NCI-H748 (cell line): ENCODE results near the gene PODN.

ENCODE experiments used
- DNase-seq: peaks from one replicate; lab custom pipeline; 2025; ENCODE audit not compliant: unreplicated experiment; lab: John Stamatoyannopoulos, UW

Gene PODN

GRCh38 chr1:53061859-53062707 is at the start of gene PODN:
Gene PODN (plus strand): TSS chr1:53062213. CDS start chr1:53069856, 7,643 bp downstream.
- peak; percentile 39 for DNase-seq

GRCh38 chr1:53014791-53015507 is 47.1 kb upstream of the PODN start:
- peak; percentile 94 for DNase-seq

GRCh38 chr1:53015508-53015860 is 46.5 kb upstream of the PODN start:
- DNase-seq = peak; percentile 19

GRCh38 chr1:53016705-53017104 is 45.3 kb upstream of the PODN start:
- DNase-seq = no peak

- DNase-seq = no peak
Observed at GRCh38 chr1:53020588-53020987, 41.4 kb upstream of the PODN start.

- no peak for DNase-seq
Observed at GRCh38 chr1:53022179-53022578, 39.8 kb upstream of the PODN start.

- no peak for DNase-seq
Observed at GRCh38 chr1:53023546-53023945, 38.5 kb upstream of the PODN start.

- DNase-seq = no peak
Observed at GRCh38 chr1:53024117-53024516, 37.9 kb upstream of the PODN start.

- DNase-seq = no peak
Observed at GRCh38 chr1:53025034-53025768, 36.8 kb upstream of the PODN start.

GRCh38 chr1:53025769-53026112 is 36.3 kb upstream of the PODN start:
- no peak for DNase-seq

GRCh38 chr1:53026254-53026653 is 35.8 kb upstream of the PODN start:
- no peak for DNase-seq

- DNase-seq = no peak
Observed at GRCh38 chr1:53031732-53032131, 30.3 kb upstream of the PODN start.

GRCh38 chr1:53037159-53037558 is 24.9 kb upstream of the PODN start:
- DNase-seq = no peak

- DNase-seq = no peak
Observed at GRCh38 chr1:53038566-53038965, 23.4 kb upstream of the PODN start.

GRCh38 chr1:53043271-53043670 is 18.7 kb upstream of the PODN start:
- DNase-seq = no peak

- DNase-seq = no peak
Observed at GRCh38 chr1:53044926-53045325, 17.1 kb upstream of the PODN start.

GRCh38 chr1:53046930-53047329 is 15.1 kb upstream of the PODN start:
- no peak for DNase-seq

- no peak for DNase-seq
Observed at GRCh38 chr1:53047737-53048736, 14.0 kb upstream of the PODN start.

GRCh38 chr1:53048960-53049573 is 12.9 kb upstream of the PODN start:
- DNase-seq = no peak

- DNase-seq = no peak
Observed at GRCh38 chr1:53049574-53049967, 12.4 kb upstream of the PODN start.
